ENCODE results near the gene CPNE4.

GRCh38 chr3:131819381-131820055 lies 215.3 kb downstream of the CPNE4 start:
- TF ChIP-seq CTCF (IDR thresholded peaks at IDR 0.05; ENCODE audit: extremely low read depth in 1 of 2, insufficient read depth in 1 of 2, low read depth in 1 of 2, low read length in 2 of 2) = no peak
- no peak for TF ChIP-seq EZH2 (IDR thresholded peaks at IDR 0.05; ENCODE audit: borderline replicate concordance, low read depth, low read length, severe bottlenecking)
- no peak for TF ChIP-seq POLR2AphosphoS5 (IDR thresholded peaks at IDR 0.05; ENCODE audit: insufficient read depth, low read depth, low read length)
- no peak for TF ChIP-seq MAX (IDR thresholded peaks at IDR 0.05; ENCODE audit: insufficient read depth, insufficient read length)

All from endothelial cell of umbilical vein (primary cell).